Right lobe of liver (tissue), 6 donors: Measurements from ENCODE around the gene HPX. TPM values are rescaled to one million over a fixed set of nuclear protein-coding genes. Genes with fewer than 3 reads are reported as not detected.

ENCODE experiments used
- ATAC-seq, 4 donors: fragments of 200-7000 bp; cut with Tn5 transposase; one replicate each; pipeline ENCODE4 v1.9.1; 2020; ENCODE audit warnings: mild to moderate bottlenecking in 4 of 4, moderate library complexity in 4 of 4
- DNase-seq, 3 donors: peaks; one replicate each; pipeline ENCODE4 v3.0.0-alpha.2; 2020
- H3K27ac ChIP-seq, 3 donors: fragments of 200-600 bp; one replicate each; pipeline ENCODE4 v1.8.0; 2022
- H3K27me3 ChIP-seq, 2 donors: fragments of 200-600 bp; one replicate each; pipeline ENCODE4 v1.8.0; 2022
- H3K36me3 ChIP-seq, 4 donors: fragments of 200-600 bp; sonication (generic) in 1 of 4; one replicate each; pipeline versions ENCODE4 v1.5.1 to v1.8.0; 2017 to 2022; ENCODE audit warnings: control low read depth in 1 of 4
- H3K4me1 ChIP-seq, 4 donors: fragments of 200-600 bp; sonication (generic) in 1 of 4; one replicate each; pipeline versions ENCODE4 v1.5.1 to v1.8.0; 2017 to 2022; ENCODE audit warnings: control low read depth in 1 of 4
- H3K4me3 ChIP-seq, 3 donors: fragments of 200-600 bp; one replicate each; pipeline ENCODE4 v1.8.0; 2022
- H3K9me3 ChIP-seq, 4 donors: fragments of 200-600 bp; sonication (generic) in 1 of 4; one replicate each; pipeline versions ENCODE4 v1.5.1 to v1.8.0; 2017 to 2022; ENCODE audit warnings: control low read depth in 1 of 4
- POLR2A ChIP-seq: fragments of 450-650 bp; IDR thresholded peaks from one replicate; pipeline ENCODE4 v1.6.1; 2017; ENCODE audit warnings: antibody characterized with exemption, mild to moderate bottlenecking
- WGBS: methylation state at CpG from one replicate; pipeline ENCODE4 v1.1.6; 2018; ENCODE audit warnings: low coverage, low lambda C conversion rate; ENCODE audit not compliant: insufficient coverage; ENCODE audit errors: missing lambda C conversion rate; 5-methylcytosine and 5-hydroxymethylcytosine counted together
- intact Hi-C, 2 donors: fragments of 100-400 bp; cut with DNase I; formaldehyde crosslinking; loops; one replicate each; pipeline versions ENCODE4 v1.11.2 to v1.14.1; 2022
- total RNA-seq, 6 experiments: library from RNA; depleted of rRNA in 2 of 6; stranded (reverse); fragments of >200 nt in 2 of 6; fragmentation: NEBNext Ultra II Directional in 3 of 6; extraction: Animal tissue kit (Norgen Biotek cat#: 25700) in 3 of 6; gene quantifications; one replicate each; pipeline versions ENCODE4 v1.1.0 to v1.2.4, GENCODE V29; 2016 to 2023
- TF ChIP-seq, protein P1 (sequence below), 4 donors: fragments of 200-600 bp in 3 of 4; fragments of 450-650 bp in 1 of 4; IDR thresholded peaks; one replicate each; pipeline versions ENCODE4 v1.5.1 to v1.8.0; 2016 to 2022; ENCODE audit warnings: antibody characterized with exemption in 4 of 4, mild to moderate bottlenecking in 2 of 4
- donor health status: DM: no; HTN: yes; CAD: no.
- donor health status: DM: no; HTN: no; CAD: no.
- donor health status: DM: no; HTN: no; CAD: no.
- donor health status: DM: no; HTN: yes; CAD: no.
- donor health status: DM: no; HTN: yes; CAD: no.

The HPX gene
- total RNA-seq, 6 experiments from 2014 or later = 3,555 to 5,250 (median 4,456) TPM

DNA sequence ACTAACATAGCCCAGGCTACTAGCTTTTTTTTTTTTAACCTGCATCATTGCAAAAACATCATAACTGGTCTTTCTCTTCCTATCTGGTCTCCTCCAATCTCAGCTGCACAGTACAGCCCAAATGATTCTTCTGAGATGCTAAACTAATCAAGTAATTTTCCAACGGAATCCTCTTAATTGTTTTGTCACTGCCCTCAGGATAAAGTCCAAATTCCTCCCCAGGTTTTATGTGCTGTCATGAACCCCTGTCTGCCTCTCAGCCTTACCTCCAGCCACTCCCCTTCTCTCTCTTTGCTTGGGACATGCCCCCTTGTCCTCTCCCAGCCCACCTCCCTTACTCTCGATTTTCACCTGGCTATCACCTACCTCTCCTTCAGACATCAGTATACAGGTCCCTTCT is 34.4 kb downstream of the HPX start:
- H3K27me3 ChIP-seq = no peaks in the 10 kb centered on the region
- no peaks in the 10 kb centered on the region for H3K4me1 ChIP-seq
- no peaks in the 10 kb centered on the region for H3K36me3 ChIP-seq
- H3K4me3 ChIP-seq = no peak overlapping the region
- 19% methylated on average over 2 of the region's 2 CpGs for WGBS
- intact Hi-C loops = no loop called here
- H3K9me3 ChIP-seq = no peaks in the 10 kb centered on the region
- TF ChIP-seq, protein P1, sequence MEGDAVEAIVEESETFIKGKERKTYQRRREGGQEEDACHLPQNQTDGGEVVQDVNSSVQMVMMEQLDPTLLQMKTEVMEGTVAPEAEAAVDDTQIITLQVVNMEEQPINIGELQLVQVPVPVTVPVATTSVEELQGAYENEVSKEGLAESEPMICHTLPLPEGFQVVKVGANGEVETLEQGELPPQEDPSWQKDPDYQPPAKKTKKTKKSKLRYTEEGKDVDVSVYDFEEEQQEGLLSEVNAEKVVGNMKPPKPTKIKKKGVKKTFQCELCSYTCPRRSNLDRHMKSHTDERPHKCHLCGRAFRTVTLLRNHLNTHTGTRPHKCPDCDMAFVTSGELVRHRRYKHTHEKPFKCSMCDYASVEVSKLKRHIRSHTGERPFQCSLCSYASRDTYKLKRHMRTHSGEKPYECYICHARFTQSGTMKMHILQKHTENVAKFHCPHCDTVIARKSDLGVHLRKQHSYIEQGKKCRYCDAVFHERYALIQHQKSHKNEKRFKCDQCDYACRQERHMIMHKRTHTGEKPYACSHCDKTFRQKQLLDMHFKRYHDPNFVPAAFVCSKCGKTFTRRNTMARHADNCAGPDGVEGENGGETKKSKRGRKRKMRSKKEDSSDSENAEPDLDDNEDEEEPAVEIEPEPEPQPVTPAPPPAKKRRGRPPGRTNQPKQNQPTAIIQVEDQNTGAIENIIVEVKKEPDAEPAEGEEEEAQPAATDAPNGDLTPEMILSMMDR (IDR thresholded peaks at IDR 0.05) = no peak
- no peak for TF ChIP-seq POLR2A
- ATAC-seq (peak in 3 of 4 donors; percentile 18 to 43 (median 35)), DNase-seq (no peak)
- H3K27ac ChIP-seq = no peak overlapping the region

DNA sequence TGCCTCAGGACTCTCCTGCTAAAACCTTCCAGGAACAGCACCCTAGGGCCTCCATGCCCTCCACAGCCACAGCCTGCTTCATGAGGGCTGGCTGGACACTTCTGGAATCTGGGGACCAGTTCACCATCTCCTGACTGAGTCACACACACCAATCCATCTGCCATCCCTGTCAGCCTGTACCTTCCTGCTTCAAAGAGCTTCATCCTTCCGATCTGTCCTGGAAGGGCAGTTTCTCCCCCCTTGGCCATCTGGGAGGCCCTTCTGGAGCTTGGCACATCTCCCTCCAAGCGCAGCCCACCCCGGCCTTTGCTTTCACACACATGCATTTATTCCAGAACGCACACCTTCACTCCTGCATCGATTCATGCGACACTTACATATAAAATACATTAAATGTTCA is 34.9 kb downstream of the HPX start:
- Histone ChIP-seq H3K4me1 (no peaks in the 10 kb centered on the region), H3K36me3 (no peaks in the 10 kb centered on the region), H3K4me3 (no peak overlapping the region), H3K27me3 (no peaks in the 10 kb centered on the region), H3K27ac (no peak overlapping the region), H3K9me3 (no peaks in the 10 kb centered on the region)
- no peak for DNase-seq
- TF ChIP-seq POLR2A = no peak
- TF ChIP-seq, protein P1 (IDR thresholded peaks at IDR 0.05) = no peak
- intact Hi-C loops = no loop called here
- ATAC-seq = no peak
- 96% methylated on average over 3 of the region's 6 CpGs for WGBS

DNA sequence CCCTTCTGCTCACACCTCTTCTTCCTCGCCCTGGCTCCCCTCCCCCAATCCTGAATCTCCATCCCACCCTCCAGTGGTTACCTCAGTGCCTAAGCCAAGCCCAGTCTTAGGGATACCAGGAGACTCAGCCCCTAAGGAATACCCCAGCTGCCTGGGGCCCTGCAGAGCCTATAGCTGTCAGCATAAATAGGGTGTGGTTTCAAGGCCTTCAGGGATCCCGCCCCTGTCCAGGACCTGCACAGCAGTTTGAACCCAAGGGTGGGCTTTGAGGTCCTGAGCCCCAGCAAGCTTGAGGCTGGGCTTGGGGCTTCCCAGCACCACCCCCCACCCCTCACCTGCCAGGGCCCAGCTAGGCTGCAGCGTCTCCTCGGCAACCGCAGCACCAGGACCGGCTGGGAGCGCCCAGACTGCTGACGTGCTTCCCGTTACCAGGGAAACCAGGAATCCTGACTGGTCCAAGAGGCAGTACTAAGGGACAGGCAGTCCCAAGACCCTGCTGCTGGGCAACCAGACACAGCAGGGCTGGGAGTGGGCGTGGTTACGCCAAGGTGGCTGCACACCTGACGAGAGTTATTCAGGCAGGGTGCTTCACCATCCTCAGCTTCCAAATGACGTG is 35.6 kb downstream of the HPX start:
- Histone ChIP-seq H3K4me1 (no peaks in the 10 kb centered on the region), H3K27ac (no peak overlapping the region), H3K9me3 (no peaks in the 10 kb centered on the region), H3K36me3 (no peaks in the 10 kb centered on the region), H3K4me3 (no peak overlapping the region), H3K27me3 (no peaks in the 10 kb centered on the region)
- WGBS = 100% methylated on average over 1 of the region's 13 CpGs
- no peak for ATAC-seq
- DNase-seq = no peak
- intact Hi-C loops = no loop called here
- no peak for TF ChIP-seq POLR2A
- TF ChIP-seq, protein P1 (IDR thresholded peaks at IDR 0.05) = no peak

DNA sequence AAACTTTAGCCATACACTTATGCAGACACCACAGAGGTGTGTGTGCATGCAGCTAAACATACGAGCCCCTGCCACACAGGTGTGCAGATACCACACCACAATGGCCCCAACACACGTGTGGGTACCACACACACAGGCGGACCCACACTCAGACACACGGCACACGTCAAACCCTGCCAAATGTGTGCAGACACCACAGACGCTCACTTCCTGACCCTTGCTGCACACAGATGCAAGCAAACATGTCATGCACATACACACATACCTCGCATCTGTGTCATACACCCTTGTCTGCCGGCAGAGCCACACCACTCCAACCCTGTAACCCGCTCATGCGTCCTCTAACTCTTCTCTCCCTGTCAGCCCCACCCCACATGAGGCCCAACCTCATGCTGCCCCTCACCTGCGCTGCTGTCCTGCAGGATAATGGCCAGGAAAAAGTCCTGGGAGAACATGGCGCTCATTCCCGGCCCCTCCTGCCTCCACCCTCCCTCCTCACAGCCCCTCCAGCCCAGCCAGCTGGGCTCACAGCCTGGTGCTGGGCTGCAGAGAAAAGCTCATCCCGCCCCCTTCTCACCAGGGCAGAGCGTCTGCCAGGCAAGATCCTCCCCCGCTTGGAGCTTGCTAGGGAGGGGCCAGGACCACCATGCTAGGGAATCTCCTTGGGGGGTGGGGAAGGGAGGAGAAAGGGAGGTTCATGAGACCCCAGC is 36.3 kb downstream of the HPX start:
- Histone ChIP-seq H3K9me3 (no peaks in the 10 kb centered on the region), H3K27ac (no peak overlapping the region), H3K27me3 (no peaks in the 10 kb centered on the region), H3K4me3 (no peak overlapping the region), H3K4me1 (no peaks in the 10 kb centered on the region), H3K36me3 (no peaks in the 10 kb centered on the region)
- 74% methylated on average over 12 of the region's 16 CpGs for WGBS
- intact Hi-C loops = no loop called here
- DNase-seq (no peak), ATAC-seq (no peak)
- TF ChIP-seq, protein P1 (IDR thresholded peaks at IDR 0.05) = no peak
- no peak for TF ChIP-seq POLR2A
